Osteoblast (primary cell): ENCODE results near the gene KANSL1. TPM values are rescaled to one million over a fixed set of nuclear protein-coding genes. Genes with fewer than 3 reads are reported as not detected.
"Not testable (repeated sequence)": the region's sequence is repeated elsewhere in the genome, so short reads cannot be mapped to it uniquely, and the experiment has no call there.

Source experiments
- DNase-seq: peaks from one replicate; pipeline ENCODE4 v3.0.0; 2011; ENCODE audit warnings: low spot score, mixed read lengths; ENCODE audit not compliant: insufficient read length; ENCODE audit errors: missing footprints
- H2AFZ ChIP-seq: 2 replicates; pipeline ENCODE4 v1.6.0; 2011; ENCODE audit warnings: mild to moderate bottlenecking, low read length
- H3K27ac ChIP-seq: 2 replicates; pipeline ENCODE4 v1.5.1; 2011; ENCODE audit warnings: mild to moderate bottlenecking, low read depth, low read length, moderate library complexity
- H3K27me3 ChIP-seq: 2 replicates; pipeline ENCODE4 v1.6.0; 2012; ENCODE audit warnings: mild to moderate bottlenecking, control low read depth, inconsistent platforms, low read length, moderate library complexity; ENCODE audit not compliant: insufficient read depth
- H3K36me3 ChIP-seq: 2 replicates; pipeline ENCODE4 v1.5.1; 2011; ENCODE audit warnings: mild to moderate bottlenecking, low read length, control low read depth, moderate library complexity; ENCODE audit not compliant: insufficient read depth
- H3K4me1 ChIP-seq: 2 replicates; pipeline ENCODE4 v1.5.1; 2011; ENCODE audit warnings: mild to moderate bottlenecking, low read length, control low read depth, moderate library complexity; ENCODE audit not compliant: insufficient read depth
- H3K4me2 ChIP-seq: 2 replicates; pipeline ENCODE4 v1.6.0; 2011; ENCODE audit warnings: mild to moderate bottlenecking, low read length; ENCODE audit not compliant: insufficient read depth
- H3K4me3 ChIP-seq: fragments of 200-600 bp; sonication (generic); 3 replicates; pipeline ENCODE4 v1.5.1; 2012; ENCODE audit warnings: mild to moderate bottlenecking, low read length, inconsistent platforms; ENCODE audit not compliant: insufficient read depth
- H3K79me2 ChIP-seq: 2 replicates; pipeline ENCODE4 v1.6.0; 2012; ENCODE audit warnings: mild to moderate bottlenecking, low read length, control low read depth, inconsistent platforms; ENCODE audit not compliant: insufficient read depth
- H3K9me3 ChIP-seq: 2 replicates; pipeline ENCODE4 v1.5.1; 2011; ENCODE audit warnings: low read depth, low read length, control low read depth
- H4K20me1 ChIP-seq: 2 replicates; pipeline ENCODE4 v1.6.0; 2012; ENCODE audit warnings: mild to moderate bottlenecking, low read length, control low read depth; ENCODE audit not compliant: insufficient read depth
- CTCF ChIP-seq: IDR thresholded peaks from 2 replicates; pipeline ENCODE4 v1.5.1; 2011; ENCODE audit warnings: mild to moderate bottlenecking, low read depth, low read length, moderate library complexity; ENCODE audit errors: extremely low read depth
- total RNA-seq: library from RNA; depleted of rRNA; stranded (reverse); fragments of >200 nt; gene quantifications from 2 replicates; pipeline ENCODE4 v1.2.3, GENCODE V29; 2012

KANSL1 gene
- total RNA-seq, 1 donor: 151 TPM

GRCh38 chr17:46182961-46183360 lies 10.3 kb downstream of the KANSL1 start:
- no peak overlapping the region for H2AFZ ChIP-seq
- H3K4me2 ChIP-seq: no peak overlapping the region
- no peak for TF ChIP-seq CTCF
- no peaks in the 10 kb centered on the region for H3K9me3 ChIP-seq
- no peaks in the 10 kb centered on the region for H3K36me3 ChIP-seq
- peaks cover 91% of the 10 kb centered on the region for H4K20me1 ChIP-seq
- DNase-seq: no peak
- H3K27ac ChIP-seq: no peak overlapping the region
- peaks cover 15% of the 10 kb centered on the region for H3K4me1 ChIP-seq
- no peaks in the 10 kb centered on the region for H3K27me3 ChIP-seq
- no peak overlapping the region for H3K4me3 ChIP-seq
- peaks cover 100% of the 10 kb centered on the region for H3K79me2 ChIP-seq

- no peaks in the 10 kb centered on the region for H3K36me3 ChIP-seq
- no peaks in the 10 kb centered on the region for H3K9me3 ChIP-seq
- DNase-seq: no peak
- H3K4me1 ChIP-seq: peaks cover 15% of the 10 kb centered on the region
- no peak overlapping the region for H2AFZ ChIP-seq
- no peaks in the 10 kb centered on the region for H3K27me3 ChIP-seq
- TF ChIP-seq CTCF: no peak
- peaks cover 100% of the 10 kb centered on the region for H3K79me2 ChIP-seq
- H4K20me1 ChIP-seq: peaks cover 91% of the 10 kb centered on the region
- H3K27ac ChIP-seq: no peak overlapping the region
- no peak overlapping the region for H3K4me2 ChIP-seq
- no peak overlapping the region for H3K4me3 ChIP-seq
These were observed 11.3 kb downstream of the KANSL1 start for GRCh38 chr17:46181940-46182339.

GRCh38 chr17:46181316-46181715 lies 11.9 kb downstream of the KANSL1 start:
- not testable (repeated sequence) for H3K4me2 ChIP-seq, H3K27ac ChIP-seq, H3K4me3 ChIP-seq, H3K36me3 ChIP-seq, H3K9me3 ChIP-seq, DNase-seq, H2AFZ ChIP-seq, H3K27me3 ChIP-seq
- peaks cover 100% of the 10 kb centered on the region for H3K79me2 ChIP-seq
- peaks cover 20% of the 10 kb centered on the region for H3K4me1 ChIP-seq
- H4K20me1 ChIP-seq: peaks cover 93% of the 10 kb centered on the region

- no peak for TF ChIP-seq CTCF
- peaks cover 24% of the 10 kb centered on the region for H3K4me1 ChIP-seq
- H3K79me2 ChIP-seq: peaks cover 100% of the 10 kb centered on the region
- H3K4me3 ChIP-seq: no peak overlapping the region
- peaks cover 95% of the 10 kb centered on the region for H4K20me1 ChIP-seq
- no peak overlapping the region for H3K27ac ChIP-seq
- H3K36me3 ChIP-seq: no peaks in the 10 kb centered on the region
- no peaks in the 10 kb centered on the region for H3K9me3 ChIP-seq
- H3K4me2 ChIP-seq: no peak overlapping the region
- H3K27me3 ChIP-seq: no peaks in the 10 kb centered on the region
- no peak overlapping the region for H2AFZ ChIP-seq
- DNase-seq: no peak
These were observed 12.3 kb downstream of the KANSL1 start for GRCh38 chr17:46180892-46181274.

- H3K4me3 ChIP-seq, DNase-seq, H3K36me3 ChIP-seq, H3K27me3 ChIP-seq, H3K9me3 ChIP-seq, H2AFZ ChIP-seq, H3K27ac ChIP-seq, H3K4me2 ChIP-seq: not testable (repeated sequence)
- Histone ChIP-seq H4K20me1 (peaks cover 96% of the 10 kb centered on the region), H3K4me1 (peaks cover 24% of the 10 kb centered on the region), H3K79me2 (peaks cover 100% of the 10 kb centered on the region)
These were observed 12.9 kb downstream of the KANSL1 start for GRCh38 chr17:46180185-46180891.
